GM19324 (cell line): ENCODE measurements around the gene PCYOX1L.

ENCODE experiments used
- ATAC-seq: cut with Tn5 transposase; IDR thresholded peaks from one replicate; pipeline ENCODE4 v1.9.1; 2021; ENCODE audit warnings: mild to moderate bottlenecking, moderate library complexity; ENCODE audit not compliant: unreplicated experiment, low FRiP score

PCYOX1L gene, protein sequence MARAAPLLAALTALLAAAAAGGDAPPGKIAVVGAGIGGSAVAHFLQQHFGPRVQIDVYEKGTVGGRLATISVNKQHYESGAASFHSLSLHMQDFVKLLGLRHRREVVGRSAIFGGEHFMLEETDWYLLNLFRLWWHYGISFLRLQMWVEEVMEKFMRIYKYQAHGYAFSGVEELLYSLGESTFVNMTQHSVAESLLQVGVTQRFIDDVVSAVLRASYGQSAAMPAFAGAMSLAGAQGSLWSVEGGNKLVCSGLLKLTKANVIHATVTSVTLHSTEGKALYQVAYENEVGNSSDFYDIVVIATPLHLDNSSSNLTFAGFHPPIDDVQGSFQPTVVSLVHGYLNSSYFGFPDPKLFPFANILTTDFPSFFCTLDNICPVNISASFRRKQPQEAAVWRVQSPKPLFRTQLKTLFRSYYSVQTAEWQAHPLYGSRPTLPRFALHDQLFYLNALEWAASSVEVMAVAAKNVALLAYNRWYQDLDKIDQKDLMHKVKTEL

DNA sequence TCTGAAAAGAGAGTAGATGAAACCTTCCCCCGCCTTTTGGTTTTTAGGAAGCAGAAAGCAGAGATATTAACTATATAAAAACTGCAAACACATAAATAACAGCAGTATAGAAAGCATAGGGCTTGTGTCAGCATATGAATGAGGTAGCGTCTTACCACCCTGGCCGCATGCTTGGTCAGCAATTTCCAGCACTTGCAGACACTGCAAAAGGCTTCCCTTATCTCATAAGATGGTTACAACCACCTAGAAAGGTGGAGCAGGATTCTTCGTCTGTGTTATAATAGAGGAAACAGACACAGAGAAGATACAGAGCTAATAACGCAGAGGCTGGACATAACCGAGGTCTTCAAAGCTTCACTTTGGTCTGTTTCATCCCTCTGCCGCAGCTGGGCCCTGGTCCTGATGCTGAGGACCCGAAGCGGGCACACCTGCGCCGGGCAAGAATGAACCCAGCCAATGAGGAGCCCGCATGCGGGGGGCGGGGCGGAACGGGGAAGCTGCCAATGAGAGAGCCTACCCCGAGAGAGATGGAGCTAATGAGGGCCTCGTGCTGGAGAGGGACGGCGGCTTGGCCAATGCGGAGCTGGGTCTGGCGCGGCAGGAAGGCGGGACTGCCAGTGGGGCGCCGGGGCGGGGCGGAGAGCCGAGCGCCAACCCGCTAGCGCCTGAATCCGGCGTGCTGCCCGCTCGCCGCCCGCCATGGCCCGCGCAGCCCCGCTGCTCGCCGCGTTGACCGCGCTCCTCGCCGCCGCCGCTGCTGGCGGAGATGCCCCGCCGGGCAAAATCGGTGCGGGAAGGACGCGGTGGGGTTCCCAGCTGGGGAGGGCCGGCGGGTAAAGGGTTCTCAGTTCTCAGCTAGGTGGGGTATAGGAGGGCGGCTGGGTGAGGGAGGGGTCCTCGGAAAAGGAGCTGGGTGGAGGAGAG, at the start of gene PCYOX1L:
PCYOX1L (plus strand) TSS at position 677 of the 924 bp plus-strand sequence; CDS start at position 700, 23 bp downstream.
- ATAC-seq = peak; percentile 99

DNA sequence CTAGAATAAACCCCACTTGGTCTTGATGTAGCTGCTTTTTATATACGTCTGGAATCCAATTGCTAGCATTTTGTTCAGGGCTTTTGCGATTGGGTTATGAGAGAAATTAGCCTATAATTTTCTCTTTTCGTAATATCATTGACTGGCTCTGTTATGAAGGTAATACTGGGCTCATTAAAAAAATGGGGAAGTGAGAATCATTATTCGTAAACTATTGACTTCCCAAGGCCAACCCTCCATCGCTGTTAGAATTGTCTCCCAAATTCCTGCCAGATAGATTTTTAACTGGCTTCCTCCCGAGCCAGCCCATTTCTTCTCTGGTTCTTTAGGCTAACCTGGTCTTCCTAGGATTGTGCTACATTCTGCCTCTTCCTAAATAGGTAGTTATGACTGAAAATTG, 48.5 kb upstream of the PCYOX1L start:
- no peak for ATAC-seq

DNA sequence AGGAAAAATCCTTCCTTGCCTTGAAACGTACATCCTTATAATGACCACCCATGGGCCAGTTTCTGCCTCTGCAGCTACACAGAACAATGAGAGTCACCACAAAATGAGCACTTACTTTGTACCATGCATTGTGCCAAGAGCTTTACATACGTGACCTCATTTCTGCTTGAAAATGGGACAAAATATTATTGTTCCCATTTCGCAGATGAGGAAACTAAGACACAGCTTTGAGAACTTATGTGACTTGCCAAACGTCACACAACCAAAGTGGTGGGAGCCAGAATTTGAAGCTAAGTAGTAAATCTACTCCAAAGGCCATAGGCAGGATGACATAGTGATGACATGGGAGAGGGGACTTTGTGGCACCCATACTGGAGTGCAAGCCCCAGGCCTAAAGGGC, 47.4 kb upstream of the PCYOX1L start:
- no peak for ATAC-seq

DNA sequence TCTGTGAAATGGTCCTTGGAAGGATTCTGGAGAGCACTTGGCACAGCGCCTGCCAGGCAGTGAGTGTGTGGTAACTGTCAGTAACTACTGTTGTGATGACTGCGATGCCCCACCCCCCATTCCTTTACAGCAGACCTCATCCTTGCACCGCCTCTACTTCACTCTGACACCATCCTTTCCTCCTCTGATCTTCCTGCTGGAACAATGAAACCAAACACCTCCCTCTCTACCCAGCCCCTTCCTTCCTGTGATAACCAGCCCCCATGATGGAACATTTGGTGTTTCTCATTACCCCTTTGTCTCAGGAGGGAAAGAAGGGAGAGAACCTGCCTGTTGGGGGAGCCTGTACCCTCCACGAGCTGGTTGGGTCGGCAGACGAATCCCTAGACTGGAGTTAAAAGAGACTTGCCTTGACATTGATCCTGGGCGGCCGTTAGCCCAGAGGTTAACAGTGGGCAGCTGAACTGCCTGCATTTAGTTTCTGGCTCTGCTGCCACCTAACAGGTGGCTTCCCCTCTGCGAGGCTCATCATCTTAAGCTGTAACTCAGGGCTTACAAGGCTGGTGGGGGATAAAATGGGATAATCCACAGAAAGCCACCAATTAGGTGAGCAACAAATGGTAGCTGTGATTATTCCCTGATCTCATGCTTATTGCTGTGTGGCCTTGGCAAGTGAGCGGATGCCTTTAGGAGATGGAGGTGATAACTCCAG, 46.7 kb upstream of the PCYOX1L start:
- ATAC-seq = no peak

DNA sequence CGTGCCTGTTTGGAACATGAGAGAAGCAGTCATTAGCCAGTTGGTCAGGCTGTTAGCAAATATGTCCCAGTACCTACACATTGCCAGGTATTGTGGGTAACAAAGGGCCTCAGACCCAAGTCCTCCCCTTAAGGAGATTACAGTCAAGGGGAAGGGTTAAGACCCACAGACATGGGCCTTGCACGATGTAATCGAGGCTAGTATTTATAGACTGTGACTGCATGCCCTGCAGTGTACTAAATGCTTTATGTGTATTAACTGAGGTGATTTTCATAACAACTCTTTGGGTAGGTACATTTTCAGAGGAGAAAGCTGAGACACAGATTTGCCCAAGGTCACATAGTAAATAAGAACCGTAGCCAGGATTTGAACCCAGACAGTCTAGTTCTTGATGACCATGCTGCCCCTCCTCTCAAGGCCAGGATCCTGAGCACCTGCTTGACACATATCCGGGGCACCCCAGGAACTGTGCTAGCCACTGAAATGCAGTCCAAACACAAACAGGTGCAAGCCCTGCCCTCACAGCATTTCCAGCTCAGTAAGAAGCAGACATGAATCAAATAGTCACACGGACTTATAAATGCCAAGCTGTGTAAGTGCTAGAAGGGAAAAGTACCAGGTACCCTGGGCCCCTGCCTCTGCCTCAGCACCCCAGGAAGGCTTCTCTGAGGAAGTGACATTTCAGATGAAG, 44.5 kb upstream of the PCYOX1L start:
- ATAC-seq = no peak

DNA sequence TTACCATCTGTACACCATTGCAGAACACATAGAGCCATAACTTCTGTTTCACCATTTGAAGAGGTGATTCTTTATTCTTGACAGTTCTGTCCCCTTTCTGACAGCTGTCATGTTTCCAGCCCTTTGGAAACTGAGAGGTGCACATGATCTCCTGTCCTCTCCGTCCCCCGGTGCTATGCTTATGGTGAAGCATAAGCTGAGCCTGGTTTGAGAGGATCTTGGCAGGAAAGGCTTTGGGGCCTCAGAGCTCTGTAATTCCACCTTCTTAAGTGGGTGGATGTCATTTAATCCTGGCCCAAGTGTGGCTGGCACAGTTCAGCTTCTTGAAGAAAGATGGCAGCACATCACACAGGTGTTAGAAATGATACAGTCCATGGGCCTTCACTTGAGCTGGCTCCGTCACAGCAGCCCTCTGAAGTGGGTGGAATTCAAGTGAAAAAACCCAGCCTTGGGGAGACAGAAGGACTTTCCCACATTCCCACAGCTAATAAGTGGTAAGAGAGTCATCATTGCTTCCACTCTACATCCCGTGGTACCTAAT, 43.2 kb upstream of the PCYOX1L start:
- no peak for ATAC-seq

DNA sequence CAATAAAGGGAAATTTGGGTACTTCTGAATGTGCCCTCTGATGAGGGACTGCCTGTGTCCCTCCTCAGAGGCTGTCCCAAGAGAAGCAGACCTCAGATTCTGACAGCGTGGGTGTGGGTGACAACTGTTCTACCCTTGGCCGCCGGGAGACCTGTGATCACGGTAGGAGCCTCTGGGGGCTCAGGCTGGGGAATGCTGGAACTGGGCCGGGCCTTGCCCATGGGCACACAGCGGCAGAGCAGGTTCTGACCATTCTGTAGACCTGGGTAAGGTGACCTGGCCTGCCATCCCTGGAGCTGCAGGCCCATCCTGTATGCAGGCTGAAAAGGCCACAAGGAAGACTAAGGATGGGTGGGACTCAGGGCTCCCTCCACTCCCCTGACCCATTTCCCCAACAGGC, 42.1 kb upstream of the PCYOX1L start:
- ATAC-seq = no peak

DNA sequence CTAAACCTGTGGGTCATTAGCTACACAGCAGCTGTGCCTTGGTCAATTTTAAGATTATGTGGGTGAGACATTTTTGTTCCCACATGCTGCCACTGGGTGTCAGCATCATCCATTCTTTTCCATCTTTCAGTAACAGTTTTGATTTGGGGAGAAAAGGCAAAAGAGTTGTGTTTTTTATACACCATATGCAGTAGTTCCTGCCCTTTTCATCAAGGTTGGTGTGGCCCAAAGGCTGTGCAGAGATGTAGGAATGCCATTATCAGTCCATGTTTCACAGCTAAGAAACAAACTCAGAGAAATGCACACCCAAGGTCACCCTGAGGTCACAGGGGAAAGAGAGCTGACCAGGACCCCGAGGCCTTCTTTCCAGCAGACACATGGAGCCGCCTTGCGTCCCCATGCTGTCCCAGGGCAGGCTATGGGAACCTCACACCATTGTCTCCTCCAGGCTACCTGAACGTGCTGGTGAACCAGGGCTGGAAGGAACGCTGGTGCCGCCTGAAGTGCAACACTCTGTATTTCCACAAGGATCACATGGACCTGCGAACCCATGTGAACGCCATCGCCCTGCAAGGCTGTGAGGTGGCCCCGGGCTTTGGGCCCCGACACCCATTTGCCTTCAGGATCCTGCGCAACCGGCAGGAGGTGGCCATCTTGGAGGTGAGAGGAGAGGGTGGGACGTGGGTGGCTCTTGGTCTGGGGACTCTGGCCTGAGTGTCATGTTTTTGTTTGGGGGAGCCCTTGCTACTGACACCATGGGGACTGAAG, 40.4 kb upstream of the PCYOX1L start:
- no peak for ATAC-seq

DNA sequence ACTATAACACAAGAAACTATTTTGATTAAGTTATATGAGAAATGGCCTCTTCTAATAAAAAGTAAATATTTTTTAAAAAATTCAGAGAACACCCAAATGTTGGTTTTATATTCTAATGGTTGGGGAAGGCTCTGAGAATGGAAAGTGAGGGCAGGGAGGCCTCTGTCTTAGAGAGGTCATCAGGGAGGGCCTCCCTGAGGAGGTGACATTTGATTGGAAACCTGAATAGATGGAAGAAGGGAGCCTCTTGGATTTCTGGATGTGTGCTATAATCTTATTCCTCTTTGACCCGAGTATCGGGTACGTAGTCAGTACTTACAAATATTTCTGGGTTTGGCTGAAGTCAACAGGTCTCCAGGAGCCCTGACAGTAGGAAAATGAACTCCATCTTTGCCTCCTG, 38.7 kb upstream of the PCYOX1L start:
- ATAC-seq = no peak

DNA sequence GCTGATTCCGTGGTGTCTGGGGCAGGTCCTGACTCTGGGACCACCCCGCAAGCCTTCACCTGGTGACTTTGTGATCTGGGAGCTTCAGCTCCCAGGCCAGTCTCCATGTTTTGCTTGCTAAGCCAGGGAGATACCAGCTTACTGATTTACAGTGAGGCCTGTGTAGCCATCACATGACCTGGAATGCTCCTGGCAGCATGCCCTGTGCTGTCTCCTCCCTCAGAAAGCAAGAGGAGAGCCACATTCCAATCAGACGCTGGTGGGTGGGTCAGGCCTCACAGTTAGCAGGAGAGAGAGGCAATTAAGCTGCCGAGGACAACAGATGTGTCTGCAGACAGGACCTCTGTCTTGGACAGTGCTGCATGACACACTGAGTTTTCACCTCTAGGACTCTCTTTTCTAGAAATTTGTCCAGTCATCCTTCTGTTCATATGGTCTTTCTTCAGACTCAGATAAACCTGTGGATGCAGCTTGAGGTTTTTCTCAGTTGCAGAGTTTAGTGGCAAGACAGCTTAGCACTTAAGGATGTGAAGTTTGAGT, 37.0 kb upstream of the PCYOX1L start:
- ATAC-seq = no peak

DNA sequence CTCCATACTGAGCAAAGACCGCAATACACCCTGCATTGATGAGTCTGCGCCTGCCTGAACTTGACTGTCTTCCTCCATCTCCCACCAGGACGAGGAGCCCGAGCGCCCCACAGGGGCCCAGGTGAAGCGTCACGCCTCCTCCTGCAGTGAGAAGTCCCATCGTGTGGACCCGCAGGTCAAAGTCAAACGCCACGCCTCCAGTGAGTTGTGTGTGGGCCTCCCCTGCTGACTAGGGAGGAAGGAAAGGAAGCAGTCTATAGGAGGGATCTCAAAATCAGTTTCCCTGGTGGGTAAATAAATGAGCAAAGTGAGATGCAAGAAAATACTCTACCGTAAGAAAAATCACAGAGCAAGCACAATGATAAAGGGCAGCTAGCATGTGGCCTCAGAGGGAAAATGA, 35.3 kb upstream of the PCYOX1L start:
- ATAC-seq = no peak

DNA sequence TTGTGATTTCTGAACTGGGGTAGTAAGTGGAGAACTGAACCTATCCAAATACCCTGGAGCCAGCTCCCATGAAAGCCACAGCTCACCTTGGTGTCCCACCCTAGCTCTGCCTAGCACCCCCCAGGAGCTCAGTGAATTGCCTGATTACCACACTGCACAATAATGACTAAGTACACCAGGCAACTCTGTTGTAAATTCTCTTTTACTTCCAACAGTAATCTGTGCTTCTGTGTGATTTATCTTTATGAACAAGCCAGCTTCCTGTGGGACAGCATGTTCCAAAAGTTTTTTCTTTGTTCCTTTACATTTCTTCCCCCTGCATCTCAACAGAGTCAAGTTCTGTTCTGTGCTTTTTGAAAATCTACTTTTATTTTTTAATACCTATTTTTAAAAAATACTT, 34.6 kb upstream of the PCYOX1L start:
- ATAC-seq = no peak

DNA sequence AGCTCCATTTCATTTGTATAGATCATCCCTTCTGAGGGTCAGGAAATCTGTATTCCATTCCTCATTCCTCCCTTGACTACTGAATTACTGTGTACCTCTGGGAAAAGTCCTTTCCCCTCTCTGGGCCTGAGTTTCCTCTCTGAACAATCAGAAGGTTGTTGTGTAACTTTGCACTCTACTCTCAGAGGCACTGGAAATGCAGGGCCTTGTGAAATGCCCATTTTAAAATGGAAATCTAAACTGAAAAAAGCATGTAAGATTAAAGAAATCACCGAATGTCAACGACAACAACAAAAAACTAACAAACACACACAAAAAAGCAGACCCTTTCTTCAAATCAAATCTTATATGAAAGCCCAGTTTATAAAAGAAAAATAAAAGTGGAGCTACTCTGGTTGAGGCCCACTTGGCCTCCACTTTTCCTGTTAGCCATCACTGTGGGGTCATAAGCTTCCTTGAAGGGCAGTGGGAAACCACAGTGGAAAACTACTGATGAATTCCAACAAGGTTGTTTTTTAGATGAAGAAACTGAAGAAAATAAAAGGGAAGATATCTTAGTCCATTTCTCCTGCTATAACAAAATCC, 34.1 kb upstream of the PCYOX1L start:
- ATAC-seq = no peak

DNA sequence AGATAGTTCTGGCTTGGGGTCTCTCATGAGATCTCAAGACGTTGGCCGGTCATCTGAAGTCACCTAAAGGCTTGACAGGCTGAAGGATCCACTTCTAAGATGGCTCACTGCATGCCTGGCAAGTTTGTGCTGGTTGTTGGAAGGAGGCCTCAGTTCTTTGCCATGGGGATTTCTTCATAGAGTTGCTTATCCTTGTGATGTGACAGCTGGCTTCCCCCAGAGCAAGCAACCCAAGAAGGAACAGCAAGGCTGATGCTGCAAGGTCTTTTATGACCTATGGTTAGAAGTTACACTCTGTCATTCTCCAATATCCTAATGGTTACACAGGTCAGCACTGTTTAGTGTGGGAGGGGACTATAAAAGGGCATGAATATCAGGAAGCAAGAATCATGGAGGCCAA, 33.2 kb upstream of the PCYOX1L start:
- ATAC-seq = no peak

DNA sequence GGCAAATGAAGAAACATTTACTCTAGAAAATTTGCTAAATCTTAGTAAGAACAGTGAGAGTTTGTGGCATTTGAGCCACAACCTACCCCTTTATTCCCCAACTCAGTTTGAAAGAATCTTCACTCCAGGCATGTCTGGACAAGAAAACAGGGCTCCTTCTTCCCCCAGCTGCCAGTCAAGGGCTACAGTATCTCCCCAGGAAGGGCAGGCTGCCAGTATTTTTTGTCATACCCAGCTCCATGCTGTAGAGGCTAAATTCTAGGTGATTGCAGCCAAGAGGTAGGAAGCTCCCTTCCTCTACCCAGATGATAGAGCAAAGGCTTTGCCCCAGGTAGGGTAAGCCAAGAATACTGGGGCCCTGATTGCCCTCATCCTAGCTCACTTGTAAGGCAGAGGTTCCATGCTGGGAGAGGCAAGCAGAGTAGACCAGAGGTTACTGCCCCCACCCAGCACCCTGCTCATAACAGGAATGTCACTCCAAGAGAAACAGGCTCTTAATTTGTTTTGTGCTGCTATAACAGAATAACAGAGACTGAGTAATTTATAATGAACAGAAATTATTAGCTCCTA, 32.6 kb upstream of the PCYOX1L start:
- ATAC-seq = no peak

DNA sequence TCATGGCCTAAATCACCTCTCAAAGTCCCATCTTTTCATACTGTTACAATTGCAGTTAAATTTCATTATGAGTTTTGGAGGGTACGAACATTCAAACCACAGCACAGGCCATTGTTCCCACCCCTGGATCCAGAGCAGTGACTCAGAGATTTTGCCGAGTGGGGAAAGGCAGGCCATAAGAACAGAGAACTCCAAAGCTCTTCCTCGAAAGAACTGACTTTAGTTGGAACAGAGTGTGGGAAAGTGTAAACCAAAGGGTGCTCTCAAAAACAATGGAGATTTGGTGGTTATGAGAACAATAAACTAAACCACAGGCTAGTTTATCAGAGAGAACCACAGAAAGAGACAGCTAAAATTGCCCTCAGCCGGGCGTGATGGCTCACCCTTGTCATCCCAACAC, 32.0 kb upstream of the PCYOX1L start:
- ATAC-seq = no peak

DNA sequence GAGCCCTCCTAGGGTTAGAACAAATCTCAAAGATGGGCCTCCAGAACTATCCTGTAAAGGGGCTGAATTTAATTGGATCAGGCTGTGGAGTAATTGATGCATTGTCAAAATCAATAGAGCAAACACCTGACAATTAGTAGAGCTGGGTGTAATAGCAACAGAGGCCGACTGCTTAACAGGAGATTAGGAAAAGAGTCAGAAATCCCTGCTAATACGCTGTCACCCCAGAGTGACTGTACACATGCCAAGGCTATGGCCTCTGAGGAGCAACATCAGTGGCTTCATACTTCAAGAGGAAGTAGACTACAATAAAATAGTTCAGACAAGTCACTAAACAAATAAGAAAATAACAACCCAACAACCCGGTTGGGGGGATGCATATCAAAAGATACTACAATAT, 31.2 kb upstream of the PCYOX1L start:
- no peak for ATAC-seq

DNA sequence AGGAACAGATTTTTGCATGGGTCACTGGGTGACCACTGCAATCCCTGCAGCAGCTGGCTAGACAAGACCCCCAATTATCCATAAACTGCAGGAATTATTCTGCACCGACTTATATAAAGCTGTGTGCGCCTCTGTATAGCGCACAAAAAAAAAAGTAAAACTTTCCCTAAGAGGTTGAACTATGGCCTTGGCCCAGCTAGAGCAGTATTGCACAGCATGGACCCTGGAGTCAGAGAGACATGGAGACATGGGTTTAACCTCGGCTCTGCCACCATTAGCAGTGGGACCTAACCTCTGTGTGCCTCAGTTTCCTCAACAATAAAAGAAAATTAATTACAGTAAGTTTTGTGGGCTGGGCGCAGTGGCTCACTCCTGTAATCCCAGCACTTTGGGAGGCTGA, 29.7 kb upstream of the PCYOX1L start:
- ATAC-seq = no peak
